ENCODE data around the gene DHRS12. TPM values are rescaled to one million over a fixed set of nuclear protein-coding genes. Genes with fewer than 3 reads are reported as not detected.

DHRS12 gene
- total RNA-seq, 1 experiment from 2014 or later, result 2.6 TPM

- H4K20me1 ChIP-seq (ENCODE audit: low read length), result no peaks in the 10 kb centered on the region
- ATAC-seq (no peak), DNase-seq (no peak)
- intact Hi-C loops (cut with micrococcal nuclease), result no loop called here
- POLR2A ChIA-PET (ENCODE audit: unreplicated experiment), result no interaction called here
- no peak overlapping the region for H3K9ac ChIP-seq (ENCODE audit: low read length)
- no peaks in the 10 kb centered on the region for H3F3A ChIP-seq (ENCODE audit: low read length, unreplicated experiment)
- H3K4me1 ChIP-seq (ENCODE audit: insufficient read depth, low read length), result no peaks in the 10 kb centered on the region
- no peaks in the 10 kb centered on the region for H3K9me3 ChIP-seq (ENCODE audit: low read length)
- no peak overlapping the region for H3K4me3 ChIP-seq (ENCODE audit: low read length)
- H3K27me3 ChIP-seq (ENCODE audit: low read length), result peaks cover 17% of the 10 kb centered on the region; the same call in 1 of the 2 replicates
- H3K79me2 ChIP-seq (ENCODE audit: low read length), result no peaks in the 10 kb centered on the region
- H2AFZ ChIP-seq (ENCODE audit: low read length), result no peak overlapping the region
- no TSS peak for BruUV-seq (replicated peaks)
- no peaks in the 10 kb centered on the region for H3K36me3 ChIP-seq (ENCODE audit: low read depth, low read length)
- CTCF ChIA-PET, result interaction anchor here (0.6 kb wide), 2 partner anchors 16 to 277 kb away, joined by 3 to 5 read pairs; no protein-coding TSS in a partner anchor
- no peak overlapping the region for H3K27ac ChIP-seq (ENCODE audit: low read length)
- no peak overlapping the region for H3K4me2 ChIP-seq (ENCODE audit: low read length)
- TF ChIP-seq, protein P1, sequence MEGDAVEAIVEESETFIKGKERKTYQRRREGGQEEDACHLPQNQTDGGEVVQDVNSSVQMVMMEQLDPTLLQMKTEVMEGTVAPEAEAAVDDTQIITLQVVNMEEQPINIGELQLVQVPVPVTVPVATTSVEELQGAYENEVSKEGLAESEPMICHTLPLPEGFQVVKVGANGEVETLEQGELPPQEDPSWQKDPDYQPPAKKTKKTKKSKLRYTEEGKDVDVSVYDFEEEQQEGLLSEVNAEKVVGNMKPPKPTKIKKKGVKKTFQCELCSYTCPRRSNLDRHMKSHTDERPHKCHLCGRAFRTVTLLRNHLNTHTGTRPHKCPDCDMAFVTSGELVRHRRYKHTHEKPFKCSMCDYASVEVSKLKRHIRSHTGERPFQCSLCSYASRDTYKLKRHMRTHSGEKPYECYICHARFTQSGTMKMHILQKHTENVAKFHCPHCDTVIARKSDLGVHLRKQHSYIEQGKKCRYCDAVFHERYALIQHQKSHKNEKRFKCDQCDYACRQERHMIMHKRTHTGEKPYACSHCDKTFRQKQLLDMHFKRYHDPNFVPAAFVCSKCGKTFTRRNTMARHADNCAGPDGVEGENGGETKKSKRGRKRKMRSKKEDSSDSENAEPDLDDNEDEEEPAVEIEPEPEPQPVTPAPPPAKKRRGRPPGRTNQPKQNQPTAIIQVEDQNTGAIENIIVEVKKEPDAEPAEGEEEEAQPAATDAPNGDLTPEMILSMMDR (conservative IDR thresholded peaks at IDR 0.05; ENCODE audit: low read depth, low read length), result no peak
- TF ChIP-seq EZH2phosphoT487 (IDR thresholded peaks at IDR 0.05; ENCODE audit: borderline replicate concordance, low read length) (no peak), EZH2 (IDR thresholded peaks at IDR 0.05; ENCODE audit: low read length, unreplicated experiment) (no peak)
- no peaks in the 10 kb centered on the region for H3K9me2 ChIP-seq (replicated peaks; ENCODE audit: low read length)
These were observed 25.0 kb upstream of the DHRS12 start for GRCh38 chr13:51828730-51829567.

DNA sequence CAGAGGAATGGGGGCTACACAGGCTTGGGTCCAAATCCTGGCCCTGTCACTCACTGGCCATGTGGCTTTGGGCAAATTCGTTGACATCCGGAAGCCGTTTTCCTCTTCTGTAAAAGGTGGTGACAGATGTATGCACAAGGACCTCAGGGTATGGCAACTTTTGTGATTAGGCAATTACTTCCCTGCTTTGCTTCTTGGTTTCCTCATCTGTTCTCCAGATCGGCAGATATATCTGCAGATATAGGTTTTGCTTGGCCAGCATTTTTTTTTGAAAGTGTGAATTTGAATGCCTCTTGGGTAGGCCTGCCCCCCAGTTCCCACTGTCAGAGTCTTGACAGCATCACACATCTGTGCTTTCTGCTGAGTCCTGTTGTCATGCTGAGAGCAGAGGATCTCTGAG lies 23.3 kb upstream of the DHRS12 start:
- Histone ChIP-seq H3K4me1 (ENCODE audit: insufficient read depth, low read length) (no peaks in the 10 kb centered on the region), H4K20me1 (ENCODE audit: low read length) (no peaks in the 10 kb centered on the region), H3K36me3 (ENCODE audit: low read depth, low read length) (no peaks in the 10 kb centered on the region), H3K27ac (ENCODE audit: low read length) (no peak overlapping the region), H3K79me2 (ENCODE audit: low read length) (no peaks in the 10 kb centered on the region), H3K9ac (ENCODE audit: low read length) (no peak overlapping the region), H2AFZ (ENCODE audit: low read length) (no peak overlapping the region), H3K9me2 (replicated peaks; ENCODE audit: low read length) (no peaks in the 10 kb centered on the region), H3K4me2 (ENCODE audit: low read length) (no peak overlapping the region), H3K9me3 (ENCODE audit: low read length) (no peaks in the 10 kb centered on the region), H3K4me3 (ENCODE audit: low read length) (no peak overlapping the region), H3K27me3 (ENCODE audit: low read length) (peaks cover 17% of the 10 kb centered on the region; the same call in 1 of the 2 replicates), H3F3A (ENCODE audit: low read length, unreplicated experiment) (no peaks in the 10 kb centered on the region)
- no peak for TF ChIP-seq EZH2phosphoT487 (IDR thresholded peaks at IDR 0.05; ENCODE audit: borderline replicate concordance, low read length)
- TF ChIP-seq, protein P1 (conservative IDR thresholded peaks at IDR 0.05; ENCODE audit: low read depth, low read length), result no peak
- TF ChIP-seq EZH2 (IDR thresholded peaks at IDR 0.05; ENCODE audit: low read length, unreplicated experiment), result no peak
- POLR2A ChIA-PET (ENCODE audit: unreplicated experiment), result no interaction called here
- ATAC-seq (no peak), DNase-seq (no peak)
- CTCF ChIA-PET, result no interaction called here
- intact Hi-C loops (cut with micrococcal nuclease), result no loop called here
- BruUV-seq (replicated peaks), result no TSS peak

GRCh38 chr13:51826606-51827005 lies 22.6 kb upstream of the DHRS12 start:
- Histone ChIP-seq H4K20me1 (ENCODE audit: low read length) (no peaks in the 10 kb centered on the region), H3K27ac (ENCODE audit: low read length) (no peak overlapping the region), H3K36me3 (ENCODE audit: low read depth, low read length) (no peaks in the 10 kb centered on the region), H3K9me2 (replicated peaks; ENCODE audit: low read length) (no peaks in the 10 kb centered on the region), H3F3A (ENCODE audit: low read length, unreplicated experiment) (no peaks in the 10 kb centered on the region), H3K4me1 (ENCODE audit: insufficient read depth, low read length) (no peaks in the 10 kb centered on the region), H3K9me3 (ENCODE audit: low read length) (no peaks in the 10 kb centered on the region), H3K27me3 (ENCODE audit: low read length) (peaks cover 17% of the 10 kb centered on the region; the same call in 1 of the 2 replicates), H3K79me2 (ENCODE audit: low read length) (no peaks in the 10 kb centered on the region), H3K9ac (ENCODE audit: low read length) (no peak overlapping the region), H3K4me3 (ENCODE audit: low read length) (no peak overlapping the region), H3K4me2 (ENCODE audit: low read length) (no peak overlapping the region), H2AFZ (ENCODE audit: low read length) (no peak overlapping the region)
- DNase-seq, result no peak
- no peak; the same call in 1 of the 2 replicates for ATAC-seq
- intact Hi-C loops (cut with micrococcal nuclease), result no loop called here
- TF ChIP-seq EZH2 (IDR thresholded peaks at IDR 0.05; ENCODE audit: low read length, unreplicated experiment) (no peak), EZH2phosphoT487 (IDR thresholded peaks at IDR 0.05; ENCODE audit: borderline replicate concordance, low read length) (no peak)
- TF ChIP-seq, protein P1 (conservative IDR thresholded peaks at IDR 0.05; ENCODE audit: low read depth, low read length), result no peak
- ChIA-PET POLR2A (ENCODE audit: unreplicated experiment) (no interaction called here), CTCF (no interaction called here)
- BruUV-seq (replicated peaks), result no TSS peak
